HepG2 (cell line): ENCODE data around the gene ADGRB3.

Source experiments
- CTCF ChIP-seq: sonication (generic); formaldehyde crosslinking; IDR thresholded peaks from 2 replicates; pipeline ENCODE4 v1.5.0; 2020; ENCODE audit warnings: mild to moderate bottlenecking, missing genetic modification reagents, moderate library complexity
- TF ChIP-seq, protein P1 (sequence below): IDR thresholded peaks from 2 replicates; pipeline ENCODE4 v1.6.1; 2012; ENCODE audit warnings: inconsistent platforms

GRCh38 chr6:68758559-68758958 is 123.5 kb downstream of the ADGRB3 start:
- TF ChIP-seq CTCF = no peak
- TF ChIP-seq, protein P1, sequence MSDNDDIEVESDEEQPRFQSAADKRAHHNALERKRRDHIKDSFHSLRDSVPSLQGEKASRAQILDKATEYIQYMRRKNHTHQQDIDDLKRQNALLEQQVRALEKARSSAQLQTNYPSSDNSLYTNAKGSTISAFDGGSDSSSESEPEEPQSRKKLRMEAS = no peak
